NCI-H1092 treated with DMSO at 0.1 percent for 48 hours (cell line): Measurements from ENCODE around the gene DIAPH1.

Experiments used
- DNase-seq: peaks from one replicate; lab custom pipeline; 2025; lab: John Stamatoyannopoulos, UW

DIAPH1 gene

GRCh38 chr5:141639357-141640050 lies 20.7 kb upstream of the DIAPH1 start:
- DNase-seq: no peak

GRCh38 chr5:141638771-141639170 lies 20.0 kb upstream of the DIAPH1 start:
- no peak for DNase-seq

GRCh38 chr5:141637767-141638419 lies 19.1 kb upstream of the DIAPH1 start:
- peak; percentile 10 for DNase-seq

- no peak for DNase-seq
Measured at GRCh38 chr5:141637123-141637766, 18.4 kb upstream of the DIAPH1 start.

GRCh38 chr5:141636413-141637122 lies 17.8 kb upstream of the DIAPH1 start, which contains the start of the genes HDAC3 and RELL2:
Gene HDAC3 (minus strand): TSS chr5:141636849. CDS start chr5:141636790, 59 bp downstream.
Gene RELL2 (plus strand): TSS chr5:141636997. CDS start chr5:141638226, 1,229 bp downstream.
- DNase-seq: peak; percentile 72

- no peak for DNase-seq
Measured at GRCh38 chr5:141636106-141636412, 17.3 kb upstream of the DIAPH1 start.

- DNase-seq: no peak
Measured at GRCh38 chr5:141635646-141636045, 16.8 kb upstream of the DIAPH1 start.

GRCh38 chr5:141634720-141635119 lies 15.9 kb upstream of the DIAPH1 start:
- DNase-seq: no peak

- DNase-seq: no peak
Measured at GRCh38 chr5:141633871-141634561, 15.2 kb upstream of the DIAPH1 start.

- no peak for DNase-seq
Measured at GRCh38 chr5:141632650-141633049, 13.8 kb upstream of the DIAPH1 start.

GRCh38 chr5:141630570-141631140 lies 11.9 kb upstream of the DIAPH1 start:
- DNase-seq: no peak

GRCh38 chr5:141628175-141628788 lies 9.5 kb upstream of the DIAPH1 start:
- DNase-seq: no peak

- no peak for DNase-seq
Measured at GRCh38 chr5:141623611-141624010, 4.8 kb upstream of the DIAPH1 start.

GRCh38 chr5:141623186-141623585 lies 4.4 kb upstream of the DIAPH1 start:
- no peak for DNase-seq

GRCh38 chr5:141618030-141618803 lies 583 bp downstream of the DIAPH1 start:
- DNase-seq: peak; percentile 15

- no peak for DNase-seq
Measured at GRCh38 chr5:141617682-141618029, 1.1 kb downstream of the DIAPH1 start.

- DNase-seq: no peak
Measured at GRCh38 chr5:141617128-141617527, 1.7 kb downstream of the DIAPH1 start.

GRCh38 chr5:141615991-141616720 lies 2.6 kb downstream of the DIAPH1 start:
- DNase-seq: no peak

GRCh38 chr5:141613344-141613743 lies 5.5 kb downstream of the DIAPH1 start:
- DNase-seq: no peak

GRCh38 chr5:141611289-141611688 lies 7.5 kb downstream of the DIAPH1 start:
- DNase-seq: no peak
